Right cardiac atrium (tissue), 5 donors: ENCODE results near the gene CACNA1D. TPM values are rescaled to one million over a fixed set of nuclear protein-coding genes. Genes with fewer than 3 reads are reported as not detected.
A peak's percentile ranks its signal among the peaks of the same experiment; 100 is the strongest.

Source experiments
- ATAC-seq, 2 donors: fragments of 200-7000 bp; cut with Tn5 transposase; one replicate each; pipeline versions ENCODE4 v1.8.0 to v1.9.1; 2020; ENCODE audit warnings: moderate library complexity in 2 of 2, mild to moderate bottlenecking in 1 of 2
- DNase-seq, 3 donors: peaks; one replicate each; pipeline ENCODE4 v3.0.0-alpha.2; 2020
- H3K27ac ChIP-seq: one replicate; pipeline ENCODE4 v1.5.1; 2013; ENCODE audit warnings: mild to moderate bottlenecking, low read length, control low read depth, moderate library complexity
- H3K27me3 ChIP-seq: one replicate; pipeline ENCODE4 v1.6.1; 2013; ENCODE audit not compliant: control insufficient read depth, insufficient read depth
- H3K4me1 ChIP-seq: one replicate; pipeline ENCODE4 v1.6.1; 2013; ENCODE audit warnings: low read length; ENCODE audit not compliant: control insufficient read depth, insufficient read depth
- H3K4me3 ChIP-seq: one replicate; pipeline ENCODE4 v1.5.1; 2013; ENCODE audit warnings: low read length, control low read depth
- H3K9me3 ChIP-seq: one replicate; pipeline ENCODE4 v1.6.1; 2013; ENCODE audit warnings: low read length; ENCODE audit not compliant: control insufficient read depth
- WGBS: extraction: QIAGEN DNeasy Blood & Tissue Kit; methylation state at CpG from one replicate; pipeline ENCODE4 v1.1.7; 2013; 5-methylcytosine and 5-hydroxymethylcytosine counted together
- intact Hi-C, 4 donors: fragments of 100-400 bp; cut with DNase I; formaldehyde crosslinking; loops; one replicate each; pipeline versions ENCODE4 v1.11.0 to v1.14.0; 2022 to 2023
- polyA plus RNA-seq: library from polyadenylated mRNA; stranded (reverse); fragments of 200-250 nt; gene quantifications from one replicate; pipeline ENCODE4 v1.2.3, GENCODE V29; 2013
- total RNA-seq, 4 donors: library from RNA; stranded (reverse); fragmentation: NEBNext Ultra II Directional; extraction: Animal tissue kit (Norgen Biotek cat#: 25700); gene quantifications; one replicate each; pipeline ENCODE4 v1.2.1, GENCODE V29; 2021
- donor health status: healthy with polysubstance abuse.
- donor health status: DM: no; HTN: yes; CAD: no.
- donor health status: DM: no; HTN: no; CAD: no.
- donor health status: DM: no; HTN: yes; CAD: no; lungs with severe emphysema.
- donor health status: DM: yes; HTN: yes; CAD: no.

Gene CACNA1D
- total and polyA plus RNA-seq, 5 donors, result 3.7 to 11.3 (median 10.4) TPM

GRCh38 chr3:53482227-53482626, 12.2 kb upstream of the CACNA1D start:
- H3K27ac ChIP-seq, result no peak overlapping the region
- H3K4me1 ChIP-seq, result no peaks in the 10 kb centered on the region
- H3K27me3 ChIP-seq, result no peaks in the 10 kb centered on the region
- WGBS, result 91% methylated on average over 1 of the region's 1 CpG
- no peak overlapping the region for H3K4me3 ChIP-seq
- ATAC-seq (no peak), DNase-seq (no peak)
- no peaks in the 10 kb centered on the region for H3K9me3 ChIP-seq
- intact Hi-C loops, result no loop called here

GRCh38 chr3:53483821-53484220, 10.6 kb upstream of the CACNA1D start:
- ATAC-seq (no peak), DNase-seq (no peak)
- Histone ChIP-seq H3K27ac (no peak overlapping the region), H3K9me3 (no peaks in the 10 kb centered on the region), H3K4me3 (no peak overlapping the region), H3K27me3 (no peaks in the 10 kb centered on the region), H3K4me1 (no peaks in the 10 kb centered on the region)
- intact Hi-C loops, result no loop called here
- 80% methylated on average over 2 of the region's 2 CpGs for WGBS

- intact Hi-C loops, result no loop called here
- Histone ChIP-seq H3K9me3 (no peaks in the 10 kb centered on the region), H3K27ac (no peak overlapping the region), H3K27me3 (no peaks in the 10 kb centered on the region), H3K4me1 (no peaks in the 10 kb centered on the region), H3K4me3 (no peak overlapping the region)
- DNase-seq, result no peak
- WGBS, result 67% methylated on average over 1 of the region's 1 CpG
- ATAC-seq, result no peak
Observed at GRCh38 chr3:53484984-53485383, 9.4 kb upstream of the CACNA1D start.

GRCh38 chr3:53485675-53486403, 8.6 kb upstream of the CACNA1D start:
- no peak for ATAC-seq
- Histone ChIP-seq H3K4me1 (no peaks in the 10 kb centered on the region), H3K9me3 (no peaks in the 10 kb centered on the region), H3K27me3 (no peaks in the 10 kb centered on the region), H3K4me3 (no peak overlapping the region), H3K27ac (no peak overlapping the region)
- intact Hi-C loops, result no loop called here
- 62% methylated on average over 3 of the region's 3 CpGs for WGBS
- DNase-seq, result no peak

GRCh38 chr3:53486961-53487654, 7.3 kb upstream of the CACNA1D start:
- no peaks in the 10 kb centered on the region for H3K27me3 ChIP-seq
- no peak overlapping the region for H3K27ac ChIP-seq
- DNase-seq (no peak), ATAC-seq (peak; percentile 26 to 48)
- H3K4me3 ChIP-seq, result no peak overlapping the region
- no peaks in the 10 kb centered on the region for H3K9me3 ChIP-seq
- H3K4me1 ChIP-seq, result no peaks in the 10 kb centered on the region
- intact Hi-C loops, result no loop called here
- WGBS, result 81% methylated on average over 6 of the region's 6 CpGs

- no peak overlapping the region for H3K4me3 ChIP-seq
- H3K27ac ChIP-seq, result no peak overlapping the region
- H3K9me3 ChIP-seq, result no peaks in the 10 kb centered on the region
- peaks cover 2% of the 10 kb centered on the region for H3K4me1 ChIP-seq
- H3K27me3 ChIP-seq, result no peaks in the 10 kb centered on the region
- 95% methylated on average over 2 of the region's 2 CpGs for WGBS
- DNase-seq (no peak), ATAC-seq (no peak)
- intact Hi-C loops, result no loop called here
Observed at GRCh38 chr3:53489386-53489785, 5.0 kb upstream of the CACNA1D start.

- WGBS, result 51% methylated on average over 7 of the region's 7 CpGs
- intact Hi-C loops, result no loop called here
- H3K27ac ChIP-seq, result no peak overlapping the region
- DNase-seq, result no peak
- ATAC-seq, result no peak
- H3K4me3 ChIP-seq, result no peak overlapping the region
- peaks cover 2% of the 10 kb centered on the region for H3K4me1 ChIP-seq
- no peaks in the 10 kb centered on the region for H3K9me3 ChIP-seq
- H3K27me3 ChIP-seq, result no peaks in the 10 kb centered on the region
Observed at GRCh38 chr3:53489787-53490458, 4.5 kb upstream of the CACNA1D start.

- no peak overlapping the region for H3K27ac ChIP-seq
- intact Hi-C loops, result no loop called here
- whole genome bisulfite sequencing, result 74% methylated on average over 4 of the region's 4 CpGs
Observed at GRCh38 chr3:53490459-53490968, 3.9 kb upstream of the CACNA1D start.

GRCh38 chr3:53491276-53491675, 3.1 kb upstream of the CACNA1D start:
- no peak for ATAC-seq
- Histone ChIP-seq H3K4me3 (no peak overlapping the region), H3K4me1 (peaks cover 2% of the 10 kb centered on the region), H3K27ac (no peak overlapping the region), H3K9me3 (no peaks in the 10 kb centered on the region), H3K27me3 (no peaks in the 10 kb centered on the region)
- DNase-seq, result no peak
- WGBS, result 77% methylated on average over 6 of the region's 6 CpGs
- intact Hi-C loops, result no loop called here

More at GRCh38 chr3:53490459-53490968, 3.9 kb upstream of the CACNA1D start:
- Histone ChIP-seq H3K4me3 (no peak overlapping the region), H3K9me3 (no peaks in the 10 kb centered on the region), H3K27me3 (no peaks in the 10 kb centered on the region), H3K4me1 (peaks cover 2% of the 10 kb centered on the region)
- no peak for ATAC-seq
- no peak for DNase-seq

GRCh38 chr3:53493595-53493962, 832 bp upstream of the CACNA1D start:
- 20% methylated on average over 13 of the region's 13 CpGs for WGBS
- intact Hi-C loops, result no loop called here
- Histone ChIP-seq H3K27ac (no peak overlapping the region), H3K4me3 (peak overlapping the region; percentile 52), H3K27me3 (no peaks in the 10 kb centered on the region), H3K4me1 (peaks cover 2% of the 10 kb centered on the region), H3K9me3 (no peaks in the 10 kb centered on the region)
- DNase-seq (no peak), ATAC-seq (no peak)

- peak; percentile 9 to 23 for ATAC-seq
- under 1% methylated on average over 27 of the region's 27 CpGs for WGBS
Observed at GRCh38 chr3:53495146-53495519, 722 bp downstream of the CACNA1D start.

More at GRCh38 chr3:53495146-53495519, 722 bp downstream of the CACNA1D start:
- DNase-seq, result peak in 2 of 3 donors; percentile 51 to 63
- H3K4me3 ChIP-seq, result peak overlapping the region; percentile 52
- H3K27me3 ChIP-seq, result peaks cover 2% of the 10 kb centered on the region
- intact Hi-C loops, result no loop called here
- H3K27ac ChIP-seq, result no peak overlapping the region
- peaks cover 2% of the 10 kb centered on the region for H3K4me1 ChIP-seq
- no peaks in the 10 kb centered on the region for H3K9me3 ChIP-seq
